PC-9 (cell line): ENCODE measurements around the gene XKR7.

Experiments used
- EZH2 ChIP-seq: fragments of 200-600 bp; sonication (generic); IDR thresholded peaks from 2 replicates; pipeline ENCODE4 v1.8.0; 2017; ENCODE audit warnings: antibody characterized with exemption, low read depth
- TF ChIP-seq, protein P1 (sequence below): fragments of 200-600 bp; sonication (generic); conservative IDR thresholded peaks from 2 replicates; pipeline ENCODE4 v1.6.1; 2017; ENCODE audit warnings: mixed run types, antibody characterized with exemption, mild to moderate bottlenecking, moderate library complexity

DNA sequence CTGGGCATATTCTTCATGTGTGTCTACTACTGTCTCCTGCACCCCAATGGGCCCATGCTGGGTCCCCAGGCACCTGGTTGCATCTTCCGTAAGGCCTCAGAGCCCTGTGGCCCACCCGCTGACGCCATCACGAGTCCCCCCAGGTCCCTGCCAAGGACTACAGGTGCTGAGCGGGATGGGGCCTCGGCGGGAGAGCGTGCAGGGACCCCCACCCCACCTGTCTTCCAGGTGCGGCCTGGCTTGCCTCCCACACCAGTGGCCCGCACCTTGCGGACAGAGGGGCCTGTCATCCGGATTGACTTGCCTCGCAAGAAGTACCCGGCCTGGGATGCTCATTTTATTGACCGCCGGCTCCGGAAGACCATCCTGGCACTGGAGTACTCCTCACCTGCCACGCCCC lies 29.0 kb downstream of the XKR7 start:
- TF ChIP-seq, protein P1, sequence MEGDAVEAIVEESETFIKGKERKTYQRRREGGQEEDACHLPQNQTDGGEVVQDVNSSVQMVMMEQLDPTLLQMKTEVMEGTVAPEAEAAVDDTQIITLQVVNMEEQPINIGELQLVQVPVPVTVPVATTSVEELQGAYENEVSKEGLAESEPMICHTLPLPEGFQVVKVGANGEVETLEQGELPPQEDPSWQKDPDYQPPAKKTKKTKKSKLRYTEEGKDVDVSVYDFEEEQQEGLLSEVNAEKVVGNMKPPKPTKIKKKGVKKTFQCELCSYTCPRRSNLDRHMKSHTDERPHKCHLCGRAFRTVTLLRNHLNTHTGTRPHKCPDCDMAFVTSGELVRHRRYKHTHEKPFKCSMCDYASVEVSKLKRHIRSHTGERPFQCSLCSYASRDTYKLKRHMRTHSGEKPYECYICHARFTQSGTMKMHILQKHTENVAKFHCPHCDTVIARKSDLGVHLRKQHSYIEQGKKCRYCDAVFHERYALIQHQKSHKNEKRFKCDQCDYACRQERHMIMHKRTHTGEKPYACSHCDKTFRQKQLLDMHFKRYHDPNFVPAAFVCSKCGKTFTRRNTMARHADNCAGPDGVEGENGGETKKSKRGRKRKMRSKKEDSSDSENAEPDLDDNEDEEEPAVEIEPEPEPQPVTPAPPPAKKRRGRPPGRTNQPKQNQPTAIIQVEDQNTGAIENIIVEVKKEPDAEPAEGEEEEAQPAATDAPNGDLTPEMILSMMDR, result no peak
- no peak for TF ChIP-seq EZH2
